ENCODE results near the gene NDUFAF7. TPM values are rescaled to one million over a fixed set of nuclear protein-coding genes. Genes with fewer than 3 reads are reported as not detected.

NDUFAF7 gene
- total and polyA plus RNA-seq, 2 of the 13 experiments (the other 11 are each of a cell fraction or from before 2014, with no cell fraction given): 27.0 to 40.8 TPM

DNA sequence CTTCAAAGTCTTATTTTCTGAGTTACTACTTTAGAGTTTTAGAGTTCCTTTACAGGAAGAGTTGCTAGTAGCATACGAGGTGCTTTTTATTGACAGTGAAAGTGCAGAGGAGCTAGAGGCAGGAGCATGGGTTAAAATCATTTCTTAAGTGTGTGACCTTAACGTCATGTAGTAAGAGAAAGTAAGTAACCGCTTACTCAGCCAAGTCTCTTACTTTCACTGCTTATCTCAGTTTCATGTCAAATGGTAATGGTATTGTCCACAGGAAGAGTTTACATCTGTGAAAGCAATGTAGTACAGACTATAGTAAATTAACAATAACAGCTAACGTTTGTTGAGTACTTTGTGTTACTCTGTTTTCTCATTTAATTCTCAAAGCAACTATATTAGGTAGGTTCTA, 12.6 kb downstream of the NDUFAF7 start:
- FAIRE-seq: no peak
- H3K27me3 ChIP-seq (ENCODE audit: control insufficient read depth in 1 of 2, insufficient read depth in 2 of 2, low read length in 2 of 2): no peaks in the 10 kb centered on the region
- H3K27ac ChIP-seq (ENCODE audit: extremely low read length, insufficient read depth, low read length): no peak overlapping the region
- no peaks in the 10 kb centered on the region for H3K9me3 ChIP-seq (ENCODE audit: low read length)
- H3K9ac ChIP-seq (ENCODE audit: insufficient read depth, low read depth, low read length): no peak overlapping the region
- WGBS (ENCODE audit: low lambda C conversion rate): 96% methylated on average over 4 of the region's 4 CpGs
- intact Hi-C loops (cut with micrococcal nuclease; ENCODE audit: unreplicated experiment) (no loop called here), in situ Hi-C loops (cut with HindIII; ENCODE audit: extremely low pct_ligation_motif_present, low pct_unique_long_range_greater_than_20kb) (no loop called here)
- CTCF ChIA-PET (ENCODE audit: low intra/inter-chr PET ratio, low total read pairs): no interaction called here
- no peak overlapping the region for H3K4me3 ChIP-seq (replicated peaks in 1 of 3; ENCODE audit: insufficient read depth in 1 of 3, low read depth in 2 of 3, low read length in 3 of 3)
- H3K4me1 ChIP-seq (ENCODE audit: insufficient read depth, low read length): no peaks in the 10 kb centered on the region
- ATAC-seq: no peak
- no peak for TF ChIP-seq SETDB1 (CRISPR knock-in tag; IDR thresholded peaks at IDR 0.05; ENCODE audit: borderline replicate concordance)
- TF ChIP-seq RFX5 (IDR thresholded peaks at IDR 0.05; ENCODE audit: low read depth, low read length): no peak
- TF ChIP-seq ZNF562 (CRISPR knock-in tag; IDR thresholded peaks at IDR 0.05; ENCODE audit: borderline replicate concordance): no peak
- no peak for TF ChIP-seq GTF3A (CRISPR knock-in tag; conservative IDR thresholded peaks at IDR 0.05)
- TF ChIP-seq ZNF224 (CRISPR knock-in tag; IDR thresholded peaks at IDR 0.05): no peak
- no peak for TF ChIP-seq PAWR (CRISPR knock-in tag; IDR thresholded peaks at IDR 0.05; ENCODE audit: borderline replicate concordance)
- TF ChIP-seq, protein P1, sequence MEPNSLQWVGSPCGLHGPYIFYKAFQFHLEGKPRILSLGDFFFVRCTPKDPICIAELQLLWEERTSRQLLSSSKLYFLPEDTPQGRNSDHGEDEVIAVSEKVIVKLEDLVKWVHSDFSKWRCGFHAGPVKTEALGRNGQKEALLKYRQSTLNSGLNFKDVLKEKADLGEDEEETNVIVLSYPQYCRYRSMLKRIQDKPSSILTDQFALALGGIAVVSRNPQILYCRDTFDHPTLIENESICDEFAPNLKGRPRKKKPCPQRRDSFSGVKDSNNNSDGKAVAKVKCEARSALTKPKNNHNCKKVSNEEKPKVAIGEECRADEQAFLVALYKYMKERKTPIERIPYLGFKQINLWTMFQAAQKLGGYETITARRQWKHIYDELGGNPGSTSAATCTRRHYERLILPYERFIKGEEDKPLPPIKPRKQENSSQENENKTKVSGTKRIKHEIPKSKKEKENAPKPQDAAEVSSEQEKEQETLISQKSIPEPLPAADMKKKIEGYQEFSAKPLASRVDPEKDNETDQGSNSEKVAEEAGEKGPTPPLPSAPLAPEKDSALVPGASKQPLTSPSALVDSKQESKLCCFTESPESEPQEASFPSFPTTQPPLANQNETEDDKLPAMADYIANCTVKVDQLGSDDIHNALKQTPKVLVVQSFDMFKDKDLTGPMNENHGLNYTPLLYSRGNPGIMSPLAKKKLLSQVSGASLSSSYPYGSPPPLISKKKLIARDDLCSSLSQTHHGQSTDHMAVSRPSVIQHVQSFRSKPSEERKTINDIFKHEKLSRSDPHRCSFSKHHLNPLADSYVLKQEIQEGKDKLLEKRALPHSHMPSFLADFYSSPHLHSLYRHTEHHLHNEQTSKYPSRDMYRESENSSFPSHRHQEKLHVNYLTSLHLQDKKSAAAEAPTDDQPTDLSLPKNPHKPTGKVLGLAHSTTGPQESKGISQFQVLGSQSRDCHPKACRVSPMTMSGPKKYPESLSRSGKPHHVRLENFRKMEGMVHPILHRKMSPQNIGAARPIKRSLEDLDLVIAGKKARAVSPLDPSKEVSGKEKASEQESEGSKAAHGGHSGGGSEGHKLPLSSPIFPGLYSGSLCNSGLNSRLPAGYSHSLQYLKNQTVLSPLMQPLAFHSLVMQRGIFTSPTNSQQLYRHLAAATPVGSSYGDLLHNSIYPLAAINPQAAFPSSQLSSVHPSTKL (CRISPR knock-in tag; IDR thresholded peaks at IDR 0.05): no peak
- BruUV-seq (replicated peaks): no TSS peak
- no peak overlapping the region for H2AFZ ChIP-seq (ENCODE audit: low read length)
- DNase-seq (ENCODE audit: low spot score): no peak
- POLR2A ChIA-PET: interaction anchor here (1.8 kb wide), 1 partner anchor 12 kb away, joined by 6 read pairs; the partner anchor contains the start of genes CEBPZ and NDUFAF7
- no peak overlapping the region for H3K4me2 ChIP-seq (ENCODE audit: low read depth, low read length)
- no peaks in the 10 kb centered on the region for H4K20me1 ChIP-seq (ENCODE audit: insufficient read depth, low read length)
- peaks cover 11 to 85% of the 10 kb centered on the region in 2 experiments for H3K36me3 ChIP-seq (replicated peaks in 1 of 2; ENCODE audit: control insufficient read depth in 1 of 2, insufficient read depth in 2 of 2, low read length in 2 of 2)
- no peaks in the 10 kb centered on the region for H3K79me2 ChIP-seq (ENCODE audit: insufficient read depth, low read length)
